Suppressor macrophage (primary cell): ENCODE results near the gene SSBP3.

ENCODE experiments used
- DNase-seq, 4 experiments: peaks; one replicate each; pipeline ENCODE4 v3.0.0-alpha.2; 2020 to 2022

The SSBP3 gene

DNA sequence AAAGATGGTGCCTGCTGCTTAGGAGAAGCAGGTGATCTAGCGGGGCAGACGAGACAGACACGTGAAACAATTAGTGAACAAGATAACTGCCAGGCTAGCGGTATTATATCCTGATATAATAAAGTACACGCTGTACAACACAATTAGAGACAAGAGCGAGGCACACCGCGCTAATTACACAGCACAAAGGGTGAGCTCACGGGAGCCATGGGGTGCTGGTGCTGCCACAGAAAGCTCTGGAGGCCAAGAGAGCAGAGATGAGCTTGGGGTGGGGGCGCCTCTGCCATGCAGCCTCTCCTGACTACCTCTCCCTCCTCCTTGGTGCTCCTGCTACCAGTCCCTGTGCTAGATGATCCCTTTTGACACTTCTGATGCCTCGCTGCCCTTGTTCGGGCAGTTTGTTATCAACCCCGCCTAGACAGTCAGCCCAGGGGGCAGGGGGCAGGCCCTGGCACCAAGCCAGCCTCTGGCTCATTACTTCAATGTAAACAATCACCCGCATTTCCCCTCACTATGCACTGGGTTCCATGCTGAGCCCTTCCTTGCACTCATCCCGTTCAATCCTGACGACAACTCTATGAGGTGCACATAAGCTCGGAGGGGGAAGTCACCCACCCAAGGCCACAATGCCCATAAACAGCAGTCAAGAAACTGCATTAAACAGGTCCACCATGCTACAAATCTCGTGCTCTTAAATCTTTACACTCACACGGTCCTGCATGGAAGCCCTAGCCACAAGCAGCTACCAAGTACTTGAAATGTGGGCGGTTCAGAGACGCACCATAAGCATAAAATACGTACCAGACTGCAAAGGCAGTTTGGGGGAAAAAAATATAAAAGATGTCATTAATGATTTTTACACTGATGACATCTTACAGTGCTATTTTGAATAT is 103.0 kb downstream of the SSBP3 start:
- no peak for DNase-seq

DNA sequence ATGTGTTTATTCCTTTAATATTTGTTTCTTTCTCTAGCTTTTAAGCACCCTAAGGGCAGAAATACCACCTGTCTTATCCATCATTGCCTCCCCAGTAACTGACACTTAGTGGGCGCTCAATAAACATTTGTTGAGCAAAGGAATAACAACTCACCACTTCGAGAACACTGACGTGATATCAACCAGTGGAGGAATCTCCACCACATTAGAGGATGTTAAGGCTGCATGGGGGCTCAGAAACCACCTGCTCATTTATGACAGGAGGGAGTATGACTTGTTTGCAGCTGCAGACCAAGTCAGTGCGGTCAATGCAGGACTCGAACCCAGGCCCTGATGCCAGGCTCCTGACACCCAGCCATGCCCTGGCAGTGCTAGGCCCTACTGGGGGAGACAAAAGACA is 103.6 kb downstream of the SSBP3 start:
- no peak for DNase-seq

DNA sequence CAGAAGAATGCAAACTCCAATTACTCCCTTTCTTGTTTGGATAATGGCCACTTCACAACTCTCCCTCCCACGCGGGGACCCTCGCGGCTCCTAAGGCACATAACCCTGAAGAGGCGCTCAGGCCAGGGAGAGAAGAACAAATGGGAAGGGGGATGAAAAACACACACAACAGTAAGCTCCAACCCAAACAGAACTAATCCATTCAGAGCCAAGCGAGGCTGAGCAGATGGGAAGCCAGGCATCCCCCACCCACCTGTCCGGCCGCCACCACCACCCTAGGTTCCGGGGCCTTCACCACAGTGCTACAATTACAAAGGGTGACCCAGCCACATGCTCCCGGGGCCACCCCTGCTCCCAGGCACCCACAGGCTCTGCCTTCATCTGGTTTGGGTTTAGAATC is 104.7 kb downstream of the SSBP3 start:
- DNase-seq, result no peak

DNA sequence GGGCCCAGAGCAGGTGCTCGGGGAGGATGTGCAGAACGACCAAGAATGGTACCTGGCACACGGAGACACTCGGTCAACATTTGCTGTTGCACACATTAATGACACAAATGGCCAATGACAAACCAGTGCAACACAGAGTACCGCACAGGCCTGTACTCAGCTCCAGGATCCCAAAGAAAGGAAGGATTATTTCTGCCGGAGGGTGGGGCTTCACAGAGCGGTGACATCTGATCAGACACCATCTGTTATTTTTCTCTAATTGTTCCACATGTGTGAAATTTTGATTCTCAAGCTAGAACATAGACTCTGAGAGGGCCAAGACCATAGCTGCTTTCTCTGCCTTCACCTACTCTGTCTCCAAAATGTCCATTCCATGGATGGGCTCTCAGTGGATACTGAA is 105.8 kb downstream of the SSBP3 start:
- DNase-seq, result no peak

DNA sequence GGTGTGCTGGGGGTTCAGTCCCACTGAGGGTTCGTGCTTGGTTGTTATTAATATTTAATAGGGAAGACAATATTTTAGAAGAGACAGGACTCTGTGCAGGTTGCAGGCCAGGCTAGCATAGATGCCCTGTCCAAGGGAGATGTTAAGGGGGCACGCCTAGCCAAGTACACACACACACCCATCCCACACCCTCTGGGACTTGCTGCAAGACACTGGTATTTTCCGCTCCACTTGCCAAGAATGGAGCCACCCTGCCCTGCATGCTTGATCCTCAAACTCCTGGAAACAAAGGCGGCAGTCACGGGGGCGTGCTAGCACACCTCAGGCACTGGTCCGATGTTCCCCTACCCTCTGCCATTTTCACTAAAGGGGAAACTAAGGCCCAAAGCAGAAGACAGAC is 107.2 kb downstream of the SSBP3 start:
- no peak for DNase-seq

DNA sequence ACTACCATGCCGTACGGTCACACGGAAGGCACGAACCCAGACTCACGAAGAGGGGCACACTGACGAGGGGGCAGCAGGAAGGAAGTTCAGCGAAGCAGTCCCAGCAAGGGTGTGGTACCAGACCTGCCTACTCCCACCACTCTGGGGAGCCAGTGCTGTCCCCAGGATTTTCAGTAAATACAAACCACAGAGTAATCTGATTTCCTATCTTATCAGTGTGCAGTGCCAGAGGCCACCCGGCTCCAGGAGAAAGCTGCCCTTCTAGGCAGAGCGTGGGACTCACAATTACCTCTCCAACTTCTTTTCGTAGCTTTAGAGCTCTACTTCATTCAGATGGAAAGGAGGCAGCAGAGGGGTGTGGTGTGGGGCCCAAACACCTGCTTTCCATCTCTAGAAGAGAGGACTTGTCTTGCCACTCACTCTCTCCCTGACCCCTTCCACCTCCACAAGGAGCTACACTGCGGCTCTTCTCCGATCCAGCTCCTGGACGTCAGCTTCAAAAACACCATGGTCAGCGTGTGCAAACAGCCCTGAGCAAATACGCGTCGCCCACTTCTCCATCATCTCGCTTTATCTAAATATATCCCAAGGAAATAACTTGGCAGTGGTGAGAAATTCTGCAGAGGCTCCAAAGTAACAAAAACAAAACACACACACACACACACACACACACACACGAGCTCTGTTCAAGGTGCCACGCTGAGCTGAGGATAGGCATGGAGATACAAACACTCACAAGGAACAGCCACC is 107.7 kb downstream of the SSBP3 start:
- DNase-seq, result no peak

DNA sequence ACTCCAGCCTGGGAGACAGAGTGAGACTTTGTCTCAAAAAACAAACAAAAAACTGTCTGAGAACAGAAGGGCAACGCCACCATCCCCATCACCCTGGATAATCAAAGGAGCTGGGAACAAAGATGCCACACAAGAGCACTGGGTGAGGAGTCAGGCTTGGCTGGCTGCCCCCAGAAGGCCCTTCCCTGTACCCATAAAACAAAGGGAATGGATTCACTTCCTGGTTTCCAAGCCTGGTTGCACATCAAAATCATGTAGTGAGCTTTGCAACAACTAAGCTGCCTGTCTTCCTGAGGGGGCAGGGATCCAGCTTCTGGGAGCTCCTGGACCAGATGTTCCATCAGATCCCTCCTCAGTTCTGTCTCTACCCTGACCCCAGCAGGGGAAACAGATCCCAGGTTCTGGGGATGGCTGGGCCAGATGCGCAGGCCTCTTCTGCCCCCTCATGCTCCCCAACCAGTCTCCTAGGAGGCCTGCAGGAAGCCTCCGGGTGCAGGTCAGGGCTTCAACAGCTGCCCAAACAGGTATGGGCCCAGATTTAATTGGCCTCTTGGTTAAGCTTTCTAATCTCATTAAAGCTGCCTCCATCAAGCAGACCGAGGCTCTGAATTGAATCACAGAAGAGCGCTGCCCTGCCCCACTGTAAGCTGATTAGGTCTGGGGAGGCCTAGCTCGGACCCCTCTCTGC is 108.5 kb downstream of the SSBP3 start:
- DNase-seq, result peak in 3 of 4 experiments; percentile 6 to 25 (median 20)

DNA sequence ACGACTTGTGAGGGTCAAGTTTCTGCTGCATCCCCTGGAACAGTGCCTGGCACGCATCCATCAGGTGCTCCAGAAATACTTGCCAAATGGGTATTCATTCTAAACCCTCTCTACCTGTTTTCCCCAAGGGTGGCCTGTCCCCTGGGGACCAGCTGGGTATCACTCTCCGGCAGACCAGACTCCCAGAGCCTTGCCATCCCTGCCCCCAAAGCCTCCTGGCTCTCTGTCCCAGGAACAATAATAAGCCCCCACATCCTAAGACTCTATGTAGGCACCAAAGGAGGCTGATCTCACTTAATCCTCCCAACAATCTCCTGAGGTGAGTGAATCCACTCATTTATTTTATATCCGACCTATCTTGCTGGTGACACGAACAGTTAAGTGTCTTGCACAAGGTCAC is 109.5 kb downstream of the SSBP3 start:
- no peak for DNase-seq

DNA sequence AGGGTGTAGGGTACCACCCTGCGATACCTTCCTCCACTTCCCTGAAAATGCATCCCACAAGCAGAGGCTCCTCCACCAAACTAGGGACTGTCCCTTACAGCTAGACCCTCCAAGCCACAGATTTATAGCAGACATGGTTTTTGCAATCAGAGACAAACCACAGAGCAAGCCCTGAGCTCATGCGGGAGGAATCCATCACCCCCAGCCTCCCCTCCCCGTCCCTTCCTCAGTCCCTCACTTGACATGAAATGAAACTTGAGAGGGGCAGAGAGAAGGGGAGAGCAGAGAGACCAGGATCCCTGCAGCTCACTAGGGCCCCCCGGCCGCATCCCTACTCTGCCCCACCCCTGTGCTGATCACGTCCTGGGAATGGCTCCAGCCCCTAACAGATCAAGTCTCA is 111.3 kb downstream of the SSBP3 start:
- DNase-seq, result no peak

DNA sequence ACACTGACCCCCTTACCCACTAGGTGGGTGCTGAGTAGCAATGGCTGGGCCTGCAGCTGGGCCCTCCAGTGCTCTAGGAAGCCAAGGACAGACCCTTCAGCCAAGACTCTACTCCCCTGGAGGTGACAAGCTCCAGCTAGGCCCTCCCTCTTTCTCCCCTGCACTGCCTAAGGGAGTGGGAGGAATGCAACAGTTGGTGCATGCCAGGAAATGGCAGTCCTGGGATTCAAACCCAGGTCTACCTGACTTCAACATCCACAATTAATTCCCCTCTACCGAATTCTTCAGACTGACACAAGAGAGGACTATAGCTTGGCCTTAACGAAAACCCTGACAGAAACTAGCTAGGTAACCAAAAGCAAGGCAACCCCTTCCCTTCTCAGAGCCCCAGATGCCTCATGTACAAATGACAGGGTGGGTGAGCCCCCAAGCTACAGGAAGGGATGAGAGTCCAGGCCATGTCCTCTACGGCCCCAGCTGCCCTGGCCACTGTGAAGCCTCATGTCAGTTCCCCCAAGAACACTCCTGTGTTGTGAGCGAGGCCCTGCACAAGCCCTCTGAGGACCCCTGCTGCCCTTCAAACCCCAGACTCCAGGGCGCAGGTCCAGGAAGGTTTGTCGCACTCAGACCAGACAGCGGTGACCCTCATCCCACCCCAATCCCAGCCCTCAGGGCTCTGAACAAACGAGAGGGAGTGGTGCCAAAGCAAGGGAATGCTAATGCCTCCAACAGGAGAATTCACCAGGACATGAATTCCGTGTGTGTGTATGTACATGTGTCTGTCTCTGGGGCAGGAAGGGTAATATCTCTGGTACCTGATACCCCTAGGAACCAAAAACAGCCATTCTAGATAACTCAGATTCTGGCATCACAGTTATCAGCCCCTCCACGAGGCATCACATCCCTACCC is 113.9 kb downstream of the SSBP3 start:
- no peak for DNase-seq

DNA sequence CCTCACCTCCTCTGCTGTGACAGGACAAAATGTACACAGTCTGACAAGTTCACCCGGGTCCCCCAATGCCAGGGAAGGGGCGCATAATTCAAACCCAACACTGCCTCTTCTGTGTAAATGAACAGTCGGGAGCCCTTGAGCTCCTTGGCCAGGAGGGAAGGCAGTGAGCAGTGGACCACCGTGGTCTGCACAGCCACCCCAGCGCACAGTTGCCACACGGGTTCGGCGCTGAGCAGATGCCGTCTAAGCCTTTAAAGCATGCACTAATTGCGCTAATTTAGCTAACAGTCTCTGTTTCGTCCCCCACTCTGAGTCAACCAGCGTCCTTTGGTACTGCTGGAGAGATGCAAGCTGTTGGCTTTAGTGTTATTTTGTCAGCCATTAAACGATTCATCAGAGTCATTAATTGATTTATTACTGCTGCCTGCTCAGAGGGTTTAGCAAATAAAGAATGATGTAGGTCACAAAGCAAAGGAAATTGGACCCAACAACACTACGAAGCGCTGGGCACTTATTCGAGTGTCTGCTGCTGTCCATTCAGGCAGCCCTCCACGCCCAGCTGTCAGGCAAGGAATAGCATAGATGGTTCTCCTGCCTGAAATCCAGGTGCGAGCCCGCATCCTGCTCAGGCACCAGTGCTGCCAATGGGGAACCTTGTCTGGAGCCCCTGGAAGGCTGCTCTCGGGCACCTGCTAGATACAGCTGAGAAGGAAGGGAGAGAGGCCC is 114.8 kb downstream of the SSBP3 start:
- no peak for DNase-seq

DNA sequence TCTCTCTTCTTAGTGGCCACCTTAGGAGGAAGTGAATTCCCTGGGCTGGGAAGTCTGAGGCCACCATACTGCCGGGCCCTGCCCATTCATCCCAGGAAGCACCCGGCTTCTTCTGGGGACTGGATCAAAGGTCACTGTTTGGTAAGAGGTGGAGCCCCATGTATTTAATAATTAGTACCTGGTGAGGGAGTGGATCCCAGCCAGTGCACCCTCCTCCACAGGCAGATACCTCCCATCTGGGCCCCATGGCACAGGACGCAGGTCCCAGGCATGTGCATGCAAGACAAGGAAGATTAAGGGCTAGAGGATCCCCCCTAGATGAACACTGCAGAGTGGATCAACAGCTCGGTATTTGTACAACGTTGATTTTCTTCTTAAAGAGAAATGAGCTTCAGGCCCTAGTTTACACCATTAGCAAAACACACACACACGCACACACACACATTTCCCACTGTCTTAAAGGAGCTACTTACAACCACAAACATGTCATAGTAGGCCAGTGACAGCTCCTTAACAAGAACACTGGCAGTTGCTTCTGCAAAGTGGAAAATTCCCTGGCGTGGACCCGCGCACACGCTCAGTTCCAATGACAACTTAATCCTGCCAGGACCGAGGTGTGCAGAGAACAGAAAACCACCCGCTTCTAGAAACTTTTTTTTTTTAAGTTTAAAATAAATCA is 115.5 kb downstream of the SSBP3 start:
- DNase-seq, result peak in 3 of 4 experiments; percentile 14 to 26 (median 17)

DNA sequence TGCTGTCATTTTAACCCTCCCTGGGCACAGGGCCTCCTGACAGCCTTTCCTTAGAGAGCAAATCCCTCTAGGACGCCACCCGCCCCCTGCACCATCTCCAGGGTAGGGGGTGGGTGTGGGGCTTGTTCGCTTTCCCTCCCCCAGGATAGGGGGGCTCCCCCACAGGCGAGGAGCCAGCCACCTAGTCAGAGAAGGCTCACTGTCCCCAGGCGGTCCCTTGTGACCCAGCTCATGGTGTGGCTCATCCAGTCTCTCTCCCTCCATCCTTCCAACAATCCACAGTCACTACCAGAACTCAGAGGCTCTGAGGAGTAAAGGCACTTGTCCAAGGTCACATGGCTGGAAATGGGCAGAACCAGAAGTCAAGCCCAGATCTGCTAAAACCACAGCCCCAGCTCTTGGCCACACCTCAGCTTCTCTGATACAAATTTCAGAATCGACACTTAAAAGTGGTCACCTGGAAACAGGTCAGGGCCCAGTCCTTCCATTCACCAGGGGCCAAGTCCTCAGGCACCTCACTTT is 116.4 kb downstream of the SSBP3 start:
- DNase-seq, result no peak

DNA sequence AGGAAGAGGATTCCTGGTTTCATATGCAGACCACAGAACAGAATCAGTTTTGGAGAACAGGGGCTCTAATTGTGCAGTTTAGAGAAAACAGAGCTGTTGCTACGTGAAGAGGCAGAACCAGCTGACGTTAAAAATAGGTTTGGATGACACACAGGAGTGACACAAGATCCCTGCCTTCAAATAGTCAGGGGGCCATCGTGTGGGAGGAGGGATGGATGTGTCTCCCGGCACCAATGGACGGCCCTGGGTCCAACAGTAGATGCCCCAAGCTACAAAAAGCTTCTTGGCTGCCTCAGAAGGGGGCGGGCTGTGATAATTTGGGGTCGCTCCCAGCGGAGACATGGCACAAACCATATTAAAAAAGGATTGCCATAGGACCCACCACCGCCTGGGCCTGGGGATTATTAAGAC is 118.4 kb downstream of the SSBP3 start:
- DNase-seq, result peak; percentile 46 to 72 (median 54)

DNA sequence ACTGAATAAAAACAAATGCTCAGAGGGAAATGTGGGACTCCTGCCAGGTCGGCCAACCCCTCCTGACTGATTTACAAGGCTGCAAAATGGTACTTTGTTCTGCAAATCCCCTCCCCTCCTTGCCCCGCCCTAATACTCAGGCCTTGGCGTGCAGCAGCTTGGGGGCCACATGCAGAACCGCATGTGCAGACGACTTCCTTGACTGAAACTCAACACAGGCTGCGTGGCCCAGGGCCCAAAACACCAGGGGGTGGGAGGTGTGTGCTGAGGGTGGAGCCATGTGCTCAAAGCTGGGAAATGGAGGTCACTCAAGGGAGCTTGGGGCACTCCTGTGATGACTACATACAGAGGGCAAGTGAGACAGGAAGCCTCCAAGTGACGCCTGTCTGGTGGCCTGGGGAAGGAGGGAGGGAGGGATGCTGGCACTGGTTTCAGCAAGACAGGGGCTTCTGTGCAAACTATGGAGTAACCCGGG is 119.0 kb downstream of the SSBP3 start:
- peak; percentile 56 to 75 (median 66) for DNase-seq

DNA sequence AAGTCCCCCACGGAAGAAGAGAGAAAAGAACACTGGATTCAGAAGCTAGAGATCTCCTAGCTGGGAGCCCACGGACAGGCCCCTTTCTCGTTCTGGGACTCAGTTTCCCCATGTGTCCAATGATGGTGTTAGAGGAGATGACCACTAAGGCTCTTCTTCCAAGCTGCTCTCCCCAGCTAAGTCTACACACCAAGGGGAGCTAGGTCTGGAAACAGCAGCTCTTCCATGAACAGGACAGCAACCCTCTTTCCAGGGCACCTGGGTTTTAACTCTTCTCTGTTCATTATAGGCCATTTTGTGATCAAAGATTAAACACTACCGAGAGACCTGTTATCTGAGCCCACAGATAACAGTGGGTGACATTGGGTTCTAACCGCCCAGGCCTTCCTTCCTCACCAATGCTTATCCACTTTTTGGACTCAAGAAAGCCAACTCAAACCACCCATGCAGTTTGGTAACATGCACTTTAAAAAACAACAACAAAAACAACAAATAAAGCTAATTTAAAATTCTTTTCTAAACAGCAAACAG is 120.3 kb downstream of the SSBP3 start:
- DNase-seq, result no peak

DNA sequence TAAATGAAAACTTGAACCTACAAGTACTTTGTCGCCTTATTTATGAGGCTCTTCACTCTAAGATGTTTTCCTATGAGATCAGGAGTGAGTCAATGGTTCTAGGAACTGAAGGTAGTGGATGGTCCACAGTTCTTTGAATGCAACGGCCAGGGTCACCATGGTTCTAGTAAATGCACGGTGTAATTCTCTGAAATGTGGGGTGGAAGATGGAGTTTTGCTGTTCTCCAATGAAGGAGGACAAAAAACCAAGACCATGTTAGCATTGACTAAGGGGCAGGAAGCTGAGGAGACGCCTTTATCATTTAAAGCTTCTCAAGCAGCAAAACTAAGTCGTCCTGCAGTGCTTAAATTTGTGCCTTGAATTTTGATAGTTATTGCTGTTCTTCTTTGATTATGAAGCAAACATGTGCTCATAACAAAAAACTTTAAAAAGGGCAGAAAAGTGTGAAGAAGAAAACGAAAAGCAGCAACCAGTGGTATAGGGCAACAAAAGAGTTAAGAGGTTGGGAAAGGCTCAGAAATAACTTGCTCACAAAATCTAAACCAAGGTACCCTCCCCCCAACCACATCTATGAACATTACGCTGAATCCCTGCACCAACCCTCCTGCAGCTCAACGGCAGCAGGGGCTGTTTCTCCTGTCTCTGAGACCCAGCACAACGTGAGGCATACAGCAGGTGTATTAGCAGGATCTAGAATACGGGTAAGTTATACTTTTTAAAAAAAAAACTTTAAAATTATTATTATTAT is 121.2 kb downstream of the SSBP3 start:
- no peak for DNase-seq

DNA sequence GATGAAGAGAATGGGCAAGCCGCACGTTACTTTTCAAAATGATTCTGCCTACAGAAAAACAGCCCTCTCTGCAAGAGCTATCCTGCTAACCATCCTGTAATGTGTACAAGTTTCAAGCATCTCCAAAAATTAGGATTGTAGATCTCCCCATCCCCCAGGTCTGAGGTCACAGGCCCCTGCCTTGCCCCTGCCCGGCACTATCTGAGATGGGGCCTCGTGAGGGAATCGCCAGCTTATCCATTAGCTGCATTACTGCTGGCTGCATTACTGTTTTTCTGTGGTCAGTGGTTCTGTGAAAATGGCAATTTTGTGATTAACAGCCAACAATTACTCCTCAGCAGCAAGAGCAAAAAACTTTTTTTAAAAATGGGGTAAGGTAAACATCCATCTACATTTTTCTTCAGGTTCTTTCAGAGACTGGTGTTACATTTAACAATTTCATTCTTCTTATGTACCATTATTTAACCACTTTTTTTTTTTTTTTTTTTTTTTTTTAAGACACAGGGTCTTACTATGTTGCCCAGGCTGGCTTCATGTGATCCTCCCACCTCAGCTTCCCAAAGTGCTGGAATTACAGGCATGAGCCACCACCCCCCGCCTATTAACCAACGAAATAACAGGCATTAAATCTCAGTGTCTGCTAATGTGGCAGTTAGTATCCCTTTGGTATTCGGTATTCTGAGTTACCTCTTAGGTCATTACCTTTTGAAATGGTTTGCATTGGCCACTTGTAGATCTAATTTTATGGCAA is 122.4 kb downstream of the SSBP3 start:
- DNase-seq, result no peak
